Measurements from ENCODE around the gene NTRK3.

DNA sequence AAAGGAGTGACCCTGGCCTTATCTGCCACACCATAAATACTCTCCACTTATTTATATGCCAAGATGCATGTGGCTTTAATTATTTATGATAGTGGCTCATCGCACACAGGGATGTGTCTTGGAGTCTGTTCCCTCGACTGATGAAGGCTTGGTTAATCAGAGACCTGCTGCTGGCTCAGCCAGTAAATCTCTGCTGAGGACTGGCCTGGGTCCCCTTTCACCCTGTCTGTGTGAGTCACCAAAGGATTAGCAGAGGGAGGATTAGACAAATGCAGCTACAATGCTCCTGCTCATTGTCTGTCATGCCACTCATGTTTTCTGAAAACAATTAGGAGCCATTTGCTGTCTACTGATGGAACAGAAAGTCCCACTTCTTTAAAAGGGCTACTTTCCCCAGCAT lies 226.8 kb downstream of the NTRK3 start:
- TF ChIP-seq, protein P1, sequence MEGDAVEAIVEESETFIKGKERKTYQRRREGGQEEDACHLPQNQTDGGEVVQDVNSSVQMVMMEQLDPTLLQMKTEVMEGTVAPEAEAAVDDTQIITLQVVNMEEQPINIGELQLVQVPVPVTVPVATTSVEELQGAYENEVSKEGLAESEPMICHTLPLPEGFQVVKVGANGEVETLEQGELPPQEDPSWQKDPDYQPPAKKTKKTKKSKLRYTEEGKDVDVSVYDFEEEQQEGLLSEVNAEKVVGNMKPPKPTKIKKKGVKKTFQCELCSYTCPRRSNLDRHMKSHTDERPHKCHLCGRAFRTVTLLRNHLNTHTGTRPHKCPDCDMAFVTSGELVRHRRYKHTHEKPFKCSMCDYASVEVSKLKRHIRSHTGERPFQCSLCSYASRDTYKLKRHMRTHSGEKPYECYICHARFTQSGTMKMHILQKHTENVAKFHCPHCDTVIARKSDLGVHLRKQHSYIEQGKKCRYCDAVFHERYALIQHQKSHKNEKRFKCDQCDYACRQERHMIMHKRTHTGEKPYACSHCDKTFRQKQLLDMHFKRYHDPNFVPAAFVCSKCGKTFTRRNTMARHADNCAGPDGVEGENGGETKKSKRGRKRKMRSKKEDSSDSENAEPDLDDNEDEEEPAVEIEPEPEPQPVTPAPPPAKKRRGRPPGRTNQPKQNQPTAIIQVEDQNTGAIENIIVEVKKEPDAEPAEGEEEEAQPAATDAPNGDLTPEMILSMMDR (IDR thresholded peaks at IDR 0.05; ENCODE audit: low read depth, low read length): no peak
- TF ChIP-seq EZH2phosphoT487 (IDR thresholded peaks at IDR 0.05; ENCODE audit: low read depth): no peak
